ENCODE results near the gene UBE2H.
"Not testable (repeated sequence)": the region's sequence is repeated elsewhere in the genome, so short reads cannot be mapped to it uniquely, and the experiment has no call there.

The UBE2H gene

GRCh38 chr7:129907122-129907736, 45.5 kb downstream of the UBE2H start:
- DNase-seq: no peak

GRCh38 chr7:129906700-129907099, 46.1 kb downstream of the UBE2H start:
- no peak for DNase-seq

DNA sequence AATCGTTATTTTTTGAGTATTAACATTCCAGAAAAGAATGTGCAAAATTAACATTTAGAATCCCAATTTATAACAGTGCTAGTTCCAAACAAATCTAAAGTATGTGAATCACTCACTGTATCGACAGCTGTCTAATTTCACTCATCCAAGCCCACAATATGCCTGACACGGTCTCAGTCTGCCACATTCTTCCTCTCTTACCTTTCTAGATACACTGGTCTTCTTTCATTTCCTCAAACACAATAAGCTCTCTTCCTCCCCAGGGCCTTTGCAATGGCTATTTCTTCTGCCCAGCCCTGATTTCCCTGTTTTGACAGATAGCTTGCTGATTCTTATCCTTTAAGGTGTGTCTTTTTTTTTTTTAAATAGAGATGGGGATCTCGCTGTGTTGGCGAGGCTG, 48.8 kb downstream of the UBE2H start:
- DNase-seq: no peak

DNA sequence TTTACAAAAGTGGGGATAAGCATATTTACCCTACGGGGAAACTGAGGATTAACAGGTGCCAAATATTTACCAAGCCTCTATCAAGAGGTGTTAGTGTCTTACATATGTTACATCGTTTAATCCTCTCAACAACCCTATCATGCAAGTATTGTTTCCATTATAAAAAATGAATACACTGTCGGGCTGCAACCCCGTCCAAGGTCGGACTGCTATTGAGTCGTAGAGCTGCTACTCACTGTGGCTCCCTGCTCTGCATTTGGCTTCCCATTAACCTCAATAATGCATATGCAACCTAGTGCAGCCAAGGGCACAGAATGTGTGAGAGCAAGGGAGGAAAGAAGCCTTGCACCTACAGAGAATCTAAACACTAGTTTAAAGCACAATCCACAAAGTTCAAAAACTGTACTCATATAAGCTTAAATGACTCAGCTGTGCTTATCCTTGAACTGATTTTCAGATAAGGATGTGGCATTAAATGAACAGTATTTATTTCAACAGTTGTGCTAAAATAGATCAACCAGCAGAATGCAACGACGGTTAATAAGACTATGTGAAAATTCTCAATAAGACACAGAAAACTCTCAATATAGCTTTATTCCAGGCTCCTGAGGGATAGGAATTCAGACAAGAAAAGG, 49.9 kb downstream of the UBE2H start:
- DNase-seq: no peak

GRCh38 chr7:129898502-129899160, 54.1 kb downstream of the UBE2H start:
- no peak for DNase-seq

- no peak for DNase-seq
These were observed 54.8 kb downstream of the UBE2H start for GRCh38 chr7:129898007-129898406.

GRCh38 chr7:129896568-129897382, 56.0 kb downstream of the UBE2H start:
- DNase-seq: no peak

GRCh38 chr7:129894184-129894583, 58.6 kb downstream of the UBE2H start:
- DNase-seq: not testable (repeated sequence)

GRCh38 chr7:129890090-129890489, 62.7 kb downstream of the UBE2H start:
- no peak for DNase-seq

- DNase-seq: no peak
These were observed 63.5 kb downstream of the UBE2H start for GRCh38 chr7:129889133-129889844.

- DNase-seq: no peak
These were observed 64.9 kb downstream of the UBE2H start for GRCh38 chr7:129887865-129888264.

DNA sequence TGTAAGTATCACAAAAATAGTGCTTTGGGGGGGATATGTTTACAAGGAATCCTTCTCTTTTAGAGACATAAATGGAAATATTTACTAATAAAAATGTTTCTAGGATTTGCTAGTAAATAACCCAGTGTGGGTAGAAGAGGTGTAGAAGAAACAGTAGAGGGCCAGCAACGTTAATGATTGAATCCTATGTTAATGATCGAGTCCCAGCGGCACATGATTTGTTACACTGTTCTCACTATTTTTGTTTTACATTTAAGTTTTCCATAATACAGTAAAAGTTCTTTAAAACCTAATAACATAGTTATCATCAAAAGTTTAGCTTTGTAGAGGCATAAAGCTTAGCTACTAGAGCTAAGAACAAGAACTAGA, 66.0 kb downstream of the UBE2H start:
- no peak for DNase-seq

DNA sequence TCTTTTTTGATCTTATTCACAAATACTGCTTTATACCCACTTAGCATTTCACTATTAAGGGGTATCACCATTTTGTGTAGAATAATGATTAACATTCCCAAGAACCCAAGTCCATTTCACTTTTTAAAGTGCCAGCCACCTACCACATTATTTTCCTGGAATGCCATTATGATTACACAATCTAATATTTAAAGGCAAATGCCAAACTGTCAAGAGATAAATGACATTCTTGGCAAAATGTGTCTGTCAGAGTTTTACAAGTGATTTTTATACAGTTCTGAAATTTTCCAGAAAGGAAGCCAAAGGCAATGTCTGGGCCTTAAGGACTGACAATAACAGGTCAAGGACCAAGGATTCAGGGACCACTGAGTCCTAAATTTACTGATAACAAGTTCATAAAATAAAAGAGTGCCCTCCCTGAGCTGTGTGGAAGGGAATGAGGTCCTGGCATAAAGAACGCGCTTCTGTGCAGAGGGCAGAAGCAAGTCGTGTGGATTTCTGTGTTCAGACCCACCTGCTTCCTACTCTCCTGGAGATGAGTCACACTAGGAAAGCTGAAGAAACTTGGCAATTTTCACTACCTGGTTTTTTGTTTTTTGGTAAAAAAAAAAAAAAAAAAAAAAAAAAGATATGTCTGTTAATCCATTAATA, 66.5 kb downstream of the UBE2H start:
- no peak for DNase-seq

GRCh38 chr7:129884495-129884894, 68.3 kb downstream of the UBE2H start:
- no peak for DNase-seq

DNA sequence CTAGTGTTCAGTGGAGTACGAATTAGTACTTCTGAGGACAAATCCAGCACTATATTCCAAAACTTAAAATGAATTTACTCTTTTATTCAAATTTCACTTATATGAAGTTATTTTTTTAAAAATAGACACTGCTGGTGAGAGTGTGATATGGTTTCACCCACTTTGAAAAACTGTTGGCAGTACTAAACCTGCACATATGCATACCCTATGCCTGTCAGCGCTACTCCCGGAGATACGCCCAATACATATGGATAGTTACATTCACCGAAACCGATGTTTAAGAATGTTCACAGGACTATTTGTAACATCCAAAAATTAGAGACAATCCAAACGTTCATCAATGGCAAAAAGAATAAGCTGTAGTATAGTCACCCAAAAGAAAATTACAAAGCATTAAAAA, 69.6 kb downstream of the UBE2H start:
- DNase-seq: no peak

DNA sequence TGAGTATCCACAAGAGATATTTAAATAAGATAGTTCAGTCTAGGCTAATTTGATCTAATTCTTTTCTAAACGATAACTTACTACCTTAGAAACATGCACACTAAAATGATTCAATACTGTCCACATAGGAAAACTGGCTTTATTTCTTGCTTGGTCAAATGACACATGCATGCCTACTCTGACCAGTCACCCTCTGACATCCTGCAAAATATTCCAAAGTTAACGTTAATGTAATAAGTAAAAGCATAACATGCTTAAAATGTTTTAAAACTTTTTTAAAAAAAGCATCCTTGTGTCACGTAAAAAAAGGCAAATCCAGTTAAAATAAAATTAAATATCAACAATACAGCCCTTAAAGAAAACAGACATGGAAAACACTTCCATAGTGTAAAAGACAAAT, 70.2 kb downstream of the UBE2H start:
- no peak for DNase-seq

GRCh38 chr7:129877146-129877792, 75.5 kb downstream of the UBE2H start:
- DNase-seq: no peak

DNA sequence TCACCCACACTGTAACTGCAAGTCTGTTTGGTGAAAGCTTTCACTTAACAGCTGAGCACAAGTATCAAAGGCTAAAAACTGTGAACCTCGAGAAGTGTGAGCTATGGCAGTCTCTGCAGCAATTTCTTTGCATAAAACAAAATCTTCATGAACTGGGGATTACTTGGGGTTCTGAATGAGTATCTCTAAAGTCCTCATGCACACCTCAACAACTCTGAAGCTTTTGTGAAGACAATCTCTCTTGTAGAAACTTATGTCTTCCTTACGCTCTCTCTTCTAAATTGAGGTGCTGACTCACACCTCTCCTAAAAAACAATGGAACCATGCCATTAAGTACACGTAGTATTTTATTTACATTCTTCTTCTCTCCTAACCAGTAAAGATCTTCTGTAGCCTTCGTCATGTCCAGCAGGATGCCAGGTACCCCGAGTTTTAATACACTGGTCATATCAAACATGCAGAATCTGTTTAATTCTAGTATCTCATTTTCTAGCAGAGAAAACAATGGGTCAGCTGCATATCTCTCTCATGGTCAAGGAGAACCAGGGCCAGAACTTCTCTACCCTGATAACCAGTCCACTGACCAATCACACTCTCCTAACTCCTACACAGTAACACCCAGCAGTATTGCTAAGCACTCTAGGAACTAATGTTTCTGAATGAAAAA, 76.9 kb downstream of the UBE2H start:
- no peak for DNase-seq

DNA sequence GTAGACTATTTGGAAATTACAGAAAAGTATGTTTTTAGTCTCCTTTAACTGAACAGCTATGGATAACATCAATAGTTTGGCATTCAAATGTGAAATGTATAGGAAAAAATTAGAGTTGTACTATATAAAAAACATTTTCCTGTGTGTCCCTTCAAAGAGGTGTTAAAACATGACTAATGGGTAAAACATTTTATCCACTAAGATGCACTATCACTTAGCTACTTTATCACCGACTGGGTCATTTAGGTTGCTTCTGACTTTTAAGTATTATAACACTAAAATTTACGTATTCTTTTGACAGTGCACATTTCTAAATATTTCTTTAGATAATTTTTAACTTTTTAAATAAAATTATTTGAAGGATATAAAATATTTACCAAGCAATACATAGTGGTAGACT, 77.6 kb downstream of the UBE2H start:
- no peak for DNase-seq

DNA sequence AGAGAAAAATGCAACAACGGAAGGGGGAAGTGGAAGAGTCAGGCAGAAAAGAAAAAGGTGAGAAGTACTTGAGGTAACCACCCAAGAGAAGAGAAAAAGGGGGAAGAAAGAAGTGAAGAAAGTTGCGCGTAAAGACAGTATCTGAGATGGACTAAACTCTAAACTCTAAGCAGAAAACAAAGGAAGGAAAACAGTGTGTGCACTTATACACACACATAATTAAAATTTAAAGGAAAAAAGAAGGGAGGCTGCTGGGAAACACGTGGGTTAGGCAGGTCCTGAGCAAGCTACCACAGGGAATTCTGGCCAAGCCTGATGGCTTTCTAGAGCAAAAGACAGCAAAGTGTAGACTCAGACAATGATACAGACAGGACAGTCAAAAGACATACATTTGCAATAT, 78.0 kb downstream of the UBE2H start:
- no peak for DNase-seq

DNA sequence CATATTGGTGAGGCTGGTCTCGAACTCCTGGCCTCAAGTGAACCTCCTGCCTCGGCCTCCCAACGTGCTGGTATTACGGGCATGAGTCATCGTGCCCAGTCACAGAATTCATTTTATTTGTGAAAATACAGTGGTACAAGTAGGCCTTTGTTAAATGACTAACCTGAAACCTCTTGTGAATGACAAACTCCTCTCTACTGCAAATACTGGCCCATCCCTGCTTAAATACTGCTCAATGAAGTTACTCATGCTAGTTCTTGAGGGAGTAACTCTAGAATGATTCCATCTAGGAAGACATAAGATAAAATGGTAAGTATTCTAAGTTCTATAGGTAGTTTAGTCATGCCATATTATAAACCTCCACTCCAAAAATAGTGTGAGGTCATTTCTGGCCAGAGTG, 80.7 kb downstream of the UBE2H start:
- no peak for DNase-seq

Measured in KG1 (cell line).